HepG2 (cell line): ENCODE measurements around the gene ALKBH4. TPM values are rescaled to one million over a fixed set of nuclear protein-coding genes. Genes with fewer than 3 reads are reported as not detected.

ENCODE experiments used
- ARHGAP35 ChIP-seq: sonication (generic); formaldehyde crosslinking; IDR thresholded peaks from 2 replicates; pipeline ENCODE4 v1.9.0; 2022; ENCODE audit warnings: mild to moderate bottlenecking, inconsistent platforms, moderate library complexity, missing genetic modification reagents, borderline replicate concordance
- ARNTL ChIP-seq: sonication (generic); formaldehyde crosslinking; IDR thresholded peaks from 2 replicates; pipeline ENCODE4 v1.4.0; 2020; ENCODE audit warnings: mild to moderate bottlenecking, missing genetic modification reagents
- CEBPB ChIP-seq: IDR thresholded peaks from 2 replicates; pipeline ENCODE4 v1.6.1; 2011; ENCODE audit warnings: low read depth, low read length, improper control_type of control experiment, borderline replicate concordance
- FOXA1 ChIP-seq, 2 experiments: fragments of 450-650 bp in 1 of 2; sonication (generic) in 1 of 2; formaldehyde crosslinking in 1 of 2; IDR thresholded peaks; 2 replicates each; pipeline versions ENCODE4 v1.4.0 to v1.6.1; 2016 to 2020; ENCODE audit warnings: missing genetic modification reagents in 1 of 2
- GTF2F1 ChIP-seq: fragments of 150-350 bp; IDR thresholded peaks from 2 replicates; pipeline ENCODE4 v1.6.1; 2014; ENCODE audit warnings: low read length
- HBP1 ChIP-seq: IDR thresholded peaks from 2 replicates; pipeline ENCODE4 v1.6.1; 2016; ENCODE audit warnings: low read depth, control low read depth
- IRF1 ChIP-seq: sonication (generic); formaldehyde crosslinking; IDR thresholded peaks from 2 replicates; pipeline ENCODE4 v1.4.0; 2020; ENCODE audit warnings: low read depth, mild to moderate bottlenecking, missing genetic modification reagents
- NCOR1 ChIP-seq: fragments of 200-600 bp; sonication (generic); IDR thresholded peaks from 2 replicates; pipeline ENCODE4 v1.7.0; 2017; ENCODE audit warnings: antibody characterized with exemption, low read length, borderline replicate concordance
- NR2C2 ChIP-seq: sonication (generic); formaldehyde crosslinking; IDR thresholded peaks from 2 replicates; pipeline ENCODE4 v1.4.0; 2020; ENCODE audit warnings: missing genetic modification reagents, mild to moderate bottlenecking, moderate library complexity, borderline replicate concordance
- TFE3 ChIP-seq: IDR thresholded peaks from 2 replicates; pipeline ENCODE4 v1.6.1; 2016
- ZBTB3 ChIP-seq: sonication (generic); formaldehyde crosslinking; IDR thresholded peaks from 2 replicates; pipeline ENCODE4 v1.4.0; 2020; ENCODE audit warnings: low read depth, mild to moderate bottlenecking, moderate library complexity, missing genetic modification reagents, borderline replicate concordance
- ZBTB39 ChIP-seq: sonication (generic); formaldehyde crosslinking; IDR thresholded peaks from 2 replicates; pipeline ENCODE4 v1.5.0; 2020; ENCODE audit warnings: missing genetic modification reagents
- ZBTB42 ChIP-seq: sonication (generic); formaldehyde crosslinking; IDR thresholded peaks from 2 replicates; pipeline ENCODE4 v1.5.0; 2020; ENCODE audit warnings: mild to moderate bottlenecking, missing genetic modification reagents
- ZIK1 ChIP-seq: sonication (generic); formaldehyde crosslinking; IDR thresholded peaks from 2 replicates; pipeline ENCODE4 v1.5.0; 2020; ENCODE audit warnings: mild to moderate bottlenecking, low read depth, missing genetic modification reagents, borderline replicate concordance
- ZNF224 ChIP-seq: sonication (generic); formaldehyde crosslinking; IDR thresholded peaks from 2 replicates; pipeline ENCODE4 v1.5.0; 2020; ENCODE audit warnings: mild to moderate bottlenecking, missing genetic modification reagents
- ZNF333 ChIP-seq: sonication (generic); formaldehyde crosslinking; IDR thresholded peaks from 2 replicates; pipeline ENCODE4 v1.4.0; 2020; ENCODE audit warnings: mild to moderate bottlenecking, missing genetic modification reagents, borderline replicate concordance
- ZNF34 ChIP-seq: sonication (generic); formaldehyde crosslinking; IDR thresholded peaks from 2 replicates; pipeline ENCODE4 v1.4.0; 2020; ENCODE audit warnings: mild to moderate bottlenecking, missing genetic modification reagents, borderline replicate concordance
- ZNF589 ChIP-seq: sonication (generic); formaldehyde crosslinking; conservative IDR thresholded peaks from 2 replicates; pipeline ENCODE4 v1.8.0; 2022; ENCODE audit warnings: mild to moderate bottlenecking, moderate library complexity, missing genetic modification reagents
- ZNF605 ChIP-seq: sonication (generic); formaldehyde crosslinking; IDR thresholded peaks from 2 replicates; pipeline ENCODE4 v1.8.0; 2022; ENCODE audit warnings: mild to moderate bottlenecking, missing genetic modification reagents
- ZNF670 ChIP-seq: sonication (generic); formaldehyde crosslinking; IDR thresholded peaks from 2 replicates; pipeline ENCODE4 v1.8.0; 2022; ENCODE audit warnings: mild to moderate bottlenecking, missing genetic modification reagents, borderline replicate concordance
- ZNF761 ChIP-seq: sonication (generic); formaldehyde crosslinking; conservative IDR thresholded peaks from 2 replicates; pipeline ENCODE4 v1.4.0; 2020; ENCODE audit warnings: mild to moderate bottlenecking, missing genetic modification reagents
- ZNF766 ChIP-seq: sonication (generic); formaldehyde crosslinking; IDR thresholded peaks from 2 replicates; pipeline ENCODE4 v1.5.0; 2020; ENCODE audit warnings: missing genetic modification reagents, borderline replicate concordance
- ZNF883 ChIP-seq: sonication (generic); formaldehyde crosslinking; IDR thresholded peaks from 2 replicates; pipeline ENCODE4 v1.5.1; 2020; ENCODE audit warnings: mild to moderate bottlenecking, missing genetic modification reagents; ENCODE audit errors: not compliant biosample characterization
- ZSCAN22 ChIP-seq: sonication (generic); formaldehyde crosslinking; IDR thresholded peaks from 2 replicates; pipeline ENCODE4 v1.4.0; 2020; ENCODE audit warnings: mild to moderate bottlenecking, missing genetic modification reagents
- polyA plus RNA-seq, 8 experiments: library from polyadenylated mRNA; depleted of rRNA in 3 of 8; stranded (reverse) in 7 of 8; unstranded in 1 of 8; fragments of >200 nt; fragmentation: Illumina TruSeq in 4 of 8; extraction: Trizol in 4 of 8; gene quantifications; 2 replicates each; pipeline versions ENCODE4 v1.2.1 to v1.2.3, GENCODE V29; 2011 to 2016; ENCODE audit warnings: low read depth in 4 of 8, missing spikeins in 1 of 8, mixed read lengths in 1 of 8; ENCODE audit not compliant: insufficient read depth in 1 of 8
- total RNA-seq, 5 experiments: library from RNA; depleted of rRNA; stranded (reverse); fragments of >200 nt; fragmentation: Illumina TruSeq; extraction: Trizol; gene quantifications; 2 replicates each; pipeline ENCODE4 v1.2.3, GENCODE V29; 2016; ENCODE audit warnings: low read depth in 1 of 5

ALKBH4 gene
- total and polyA plus RNA-seq, 2 of the 13 experiments (the other 11 are each of a cell fraction or from before 2014, with no cell fraction given), result 2.6 to 8.8 TPM

DNA sequence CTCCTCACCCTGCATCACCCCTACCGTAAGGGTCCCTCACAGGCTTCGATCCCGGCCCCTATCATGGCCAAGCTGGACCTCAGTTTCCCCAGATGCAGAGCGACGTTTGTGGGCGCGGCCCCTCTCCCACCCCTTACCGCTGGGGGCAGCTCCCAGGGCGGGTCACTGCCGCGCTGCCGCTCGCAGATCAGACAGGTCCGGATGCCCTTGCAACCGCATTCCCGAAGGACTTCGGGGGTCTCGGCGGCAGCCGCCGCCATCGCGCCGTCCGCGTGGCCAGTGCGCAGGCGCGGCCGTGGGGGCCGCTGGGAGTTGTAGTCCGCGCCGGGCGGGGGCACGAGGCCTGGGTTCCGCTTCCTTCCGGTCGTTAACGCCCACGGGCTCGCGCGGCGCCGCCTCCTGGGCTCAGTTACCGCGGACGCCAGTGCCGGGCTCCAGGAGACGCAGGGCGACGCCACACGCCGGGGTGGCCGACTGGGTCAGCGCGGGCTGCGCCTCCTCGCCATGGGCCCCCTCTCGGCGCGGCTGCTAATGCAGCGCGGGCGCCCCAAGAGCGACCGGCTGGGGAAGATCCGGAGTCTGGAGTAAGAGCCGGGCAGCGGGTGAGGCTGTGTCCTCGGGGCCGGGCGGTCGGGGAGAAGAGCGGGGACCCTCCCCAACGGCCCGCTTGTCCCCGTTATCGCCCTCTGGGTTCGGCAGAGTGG is at the start of gene ALKBH4, which contains the start of gene LRWD1 (continued):
- TF ChIP-seq ZIK1 (CRISPR knock-in tag) (0 out of 2 replicates have a peak, but pooled peaks have one; percentile 59), ZNF605 (no peak), HBP1 (CRISPR knock-in tag) (no peak), GTF2F1 (no peak), ZNF766 (peak; percentile 88), ZSCAN22 (no peak), ZNF34 (CRISPR knock-in tag) (0 out of 2 replicates have a peak, but pooled peaks have one; percentile 60), ZNF224 (CRISPR knock-in tag) (peak; percentile 67; the same call in 1 of the 2 replicates), ZNF761 (peak; percentile 64), FOXA1 (IDR thresholded peaks at IDR 0.05) (no peak), FOXA1 (CRISPR knock-in tag; IDR thresholded peaks at IDR 0.05) (no peak), ZBTB39 (CRISPR knock-in tag) (no peak; the same call in 1 of the 2 replicates), TFE3 (CRISPR knock-in tag) (peak; percentile 27; the same call in 1 of the 2 replicates), ZBTB42 (CRISPR knock-in tag) (no peak), ARHGAP35 (CRISPR knock-in tag) (peak; percentile 88), ZBTB3 (no peak), NR2C2 (CRISPR knock-in tag) (peak; percentile 89), NCOR1 (no peak), ZNF333 (no peak), ARNTL (CRISPR knock-in tag) (peak; percentile 85), ZNF883 (CRISPR knock-in tag) (no peak), IRF1 (CRISPR knock-in tag) (no peak), CEBPB (no peak), ZNF670 (CRISPR knock-in tag) (no peak), ZNF589 (CRISPR knock-in tag) (peak; percentile 78; the same call in 1 of the 2 replicates)
